ENCODE measurements around the gene CD34. TPM values are rescaled to one million over a fixed set of nuclear protein-coding genes. Genes with fewer than 3 reads are reported as not detected.

Gene CD34
- total RNA-seq, 4 donors from 2014 or later, result 11.1 to 31.1 (median 17.1) TPM

DNA sequence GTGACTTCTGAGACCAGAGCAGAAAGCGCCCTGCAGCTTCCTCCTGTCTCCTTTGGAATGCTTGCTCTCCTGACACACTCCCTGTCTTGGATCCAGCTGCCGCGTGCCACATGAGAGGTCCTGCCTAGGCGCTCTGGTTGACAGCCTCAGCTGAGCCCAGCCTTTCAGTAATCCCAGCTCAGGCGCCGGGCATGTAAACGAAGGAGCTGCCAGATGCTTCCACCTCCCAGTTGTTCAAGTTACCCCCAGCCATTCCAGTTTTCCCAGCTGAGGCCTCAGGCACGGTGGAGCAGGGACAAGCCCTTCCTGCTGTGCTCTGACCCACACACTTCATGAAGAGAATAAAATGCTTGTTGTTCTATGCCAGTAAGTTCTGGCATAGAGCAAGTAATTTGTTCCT, 14.3 kb upstream of the CD34 start:
- TF ChIP-seq EP300 (IDR thresholded peaks at IDR 0.05), result no peak
- Histone ChIP-seq H3K36me3 (no peaks in the 10 kb centered on the region), H3K4me1 (peaks cover 39% of the 10 kb centered on the region), H3K9me3 (no peaks in the 10 kb centered on the region), H3K4me3 (no peak overlapping the region), H3K27me3 (no peaks in the 10 kb centered on the region), H3K27ac (peak overlapping the region; percentile 46)
- DNase-seq (ENCODE audit: low spot score in 2 of 2), result peak; percentile 81 to 88
- 2% methylated on average over 7 of the region's 8 CpGs for WGBS

DNA sequence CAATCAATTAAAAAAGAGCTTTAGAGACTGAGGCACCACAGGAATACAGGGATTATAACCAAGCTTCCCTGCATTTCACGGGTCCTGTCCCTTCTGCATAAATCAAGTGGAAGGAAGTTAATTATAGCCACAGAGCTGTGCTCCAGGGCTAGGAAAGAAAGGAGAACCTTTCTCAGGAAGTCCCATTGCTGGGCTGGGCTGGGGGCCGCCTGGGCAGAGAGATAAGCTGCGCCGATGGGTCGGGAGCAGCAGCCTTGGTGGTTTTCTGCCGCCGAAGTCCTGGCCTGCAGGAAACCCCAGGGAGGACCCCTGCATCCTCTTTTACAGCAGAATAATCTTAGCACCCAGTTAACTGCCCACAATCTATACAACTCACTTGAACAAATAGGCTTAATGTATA, 12.6 kb upstream of the CD34 start:
- H3K36me3 ChIP-seq, result no peaks in the 10 kb centered on the region
- no peak overlapping the region for H3K27ac ChIP-seq
- DNase-seq (ENCODE audit: low spot score in 2 of 2), result no peak
- 57% methylated on average over 7 of the region's 7 CpGs for WGBS
- no peaks in the 10 kb centered on the region for H3K9me3 ChIP-seq
- TF ChIP-seq EP300 (IDR thresholded peaks at IDR 0.05) (no peak), POLR2AphosphoS5 (IDR thresholded peaks at IDR 0.05) (no peak), POLR2A (IDR thresholded peaks at IDR 0.05) (no peak)
- TF ChIP-seq, protein P1, sequence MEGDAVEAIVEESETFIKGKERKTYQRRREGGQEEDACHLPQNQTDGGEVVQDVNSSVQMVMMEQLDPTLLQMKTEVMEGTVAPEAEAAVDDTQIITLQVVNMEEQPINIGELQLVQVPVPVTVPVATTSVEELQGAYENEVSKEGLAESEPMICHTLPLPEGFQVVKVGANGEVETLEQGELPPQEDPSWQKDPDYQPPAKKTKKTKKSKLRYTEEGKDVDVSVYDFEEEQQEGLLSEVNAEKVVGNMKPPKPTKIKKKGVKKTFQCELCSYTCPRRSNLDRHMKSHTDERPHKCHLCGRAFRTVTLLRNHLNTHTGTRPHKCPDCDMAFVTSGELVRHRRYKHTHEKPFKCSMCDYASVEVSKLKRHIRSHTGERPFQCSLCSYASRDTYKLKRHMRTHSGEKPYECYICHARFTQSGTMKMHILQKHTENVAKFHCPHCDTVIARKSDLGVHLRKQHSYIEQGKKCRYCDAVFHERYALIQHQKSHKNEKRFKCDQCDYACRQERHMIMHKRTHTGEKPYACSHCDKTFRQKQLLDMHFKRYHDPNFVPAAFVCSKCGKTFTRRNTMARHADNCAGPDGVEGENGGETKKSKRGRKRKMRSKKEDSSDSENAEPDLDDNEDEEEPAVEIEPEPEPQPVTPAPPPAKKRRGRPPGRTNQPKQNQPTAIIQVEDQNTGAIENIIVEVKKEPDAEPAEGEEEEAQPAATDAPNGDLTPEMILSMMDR (IDR thresholded peaks at IDR 0.05), result no peak
- H3K4me3 ChIP-seq, result no peak overlapping the region
- no peaks in the 10 kb centered on the region for H3K27me3 ChIP-seq
- peaks cover 56% of the 10 kb centered on the region for H3K4me1 ChIP-seq

DNA sequence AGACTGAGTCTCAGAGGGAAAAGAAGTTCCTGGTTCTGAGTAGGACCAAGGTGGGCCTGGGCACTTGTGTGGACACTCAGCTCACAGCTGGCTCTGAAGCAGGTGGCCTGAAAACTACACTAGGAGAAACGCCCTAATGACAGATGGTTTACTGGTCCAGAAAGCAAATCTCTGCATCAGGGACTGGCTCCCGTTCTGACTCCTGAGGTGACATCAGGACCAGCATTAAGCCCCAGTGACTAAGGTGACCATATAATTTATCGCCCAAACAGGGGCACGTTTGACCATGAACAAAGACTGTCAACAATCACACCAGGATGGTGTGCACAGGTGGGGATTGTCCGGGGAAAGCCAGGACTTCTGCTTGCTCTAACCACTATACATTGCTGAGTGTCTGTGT, 12.2 kb upstream of the CD34 start:
- no peak for DNase-seq (ENCODE audit: low spot score in 2 of 2)
- Histone ChIP-seq H3K27ac (peak overlapping the region; percentile 27), H3K4me1 (peaks cover 59% of the 10 kb centered on the region), H3K27me3 (no peaks in the 10 kb centered on the region), H3K36me3 (no peaks in the 10 kb centered on the region), H3K4me3 (no peak overlapping the region), H3K9me3 (no peaks in the 10 kb centered on the region)
- TF ChIP-seq, protein P1 (IDR thresholded peaks at IDR 0.05), result no peak
- 69% methylated on average over 5 of the region's 5 CpGs for WGBS

DNA sequence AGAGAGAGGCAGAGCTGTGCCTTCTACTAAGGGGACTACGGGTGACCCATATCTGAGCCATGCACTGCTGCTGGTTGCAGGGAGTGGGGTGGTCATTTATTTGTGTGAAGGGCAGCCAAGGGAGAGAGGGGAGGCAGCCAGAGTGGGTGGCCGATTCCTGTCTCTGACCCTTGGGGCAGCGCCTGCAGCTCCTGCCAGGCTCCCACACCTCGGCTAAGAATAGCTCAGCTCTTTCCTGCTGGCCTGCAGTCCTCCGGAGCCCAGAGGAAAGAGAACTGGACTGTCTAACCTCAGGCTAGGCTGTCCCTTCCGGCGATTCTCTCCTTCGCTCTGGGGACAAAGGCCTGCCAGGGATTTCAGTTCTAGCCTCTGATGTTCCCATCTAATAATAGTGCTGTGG, 11.6 kb upstream of the CD34 start:
- DNase-seq (ENCODE audit: low spot score in 2 of 2), result no peak
- H3K27ac ChIP-seq, result peak overlapping the region; percentile 27
- no peak overlapping the region for H3K4me3 ChIP-seq
- WGBS, result 69% methylated on average over 8 of the region's 8 CpGs
- no peak for TF ChIP-seq POLR2AphosphoS5 (IDR thresholded peaks at IDR 0.05)
- TF ChIP-seq POLR2A (IDR thresholded peaks at IDR 0.05), result no peak
- TF ChIP-seq, protein P1 (IDR thresholded peaks at IDR 0.05), result no peak
- no peak for TF ChIP-seq EP300 (IDR thresholded peaks at IDR 0.05)
- no peaks in the 10 kb centered on the region for H3K9me3 ChIP-seq
- H3K27me3 ChIP-seq, result no peaks in the 10 kb centered on the region
- no peaks in the 10 kb centered on the region for H3K36me3 ChIP-seq
- peaks cover 59% of the 10 kb centered on the region for H3K4me1 ChIP-seq

DNA sequence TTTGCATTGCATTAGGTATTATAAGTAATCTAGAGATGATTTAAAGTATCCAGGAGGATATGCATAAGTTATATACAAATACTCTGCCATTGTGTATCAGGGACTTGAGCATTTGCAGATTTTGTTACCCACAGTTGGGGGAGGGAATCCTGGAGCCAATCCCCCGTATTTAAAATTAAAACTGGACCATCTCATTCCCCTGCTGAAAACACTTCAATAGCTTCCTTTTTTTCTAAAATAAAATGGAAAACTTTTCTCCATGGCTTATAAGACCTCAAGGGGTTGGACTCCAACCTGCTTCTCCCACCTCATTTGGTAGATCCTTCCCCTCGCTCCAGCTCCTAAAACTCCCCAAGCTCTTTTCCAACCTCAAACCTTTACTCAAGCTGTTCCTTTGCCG, 10.4 kb upstream of the CD34 start:
- H3K4me1 ChIP-seq, result peaks cover 59% of the 10 kb centered on the region
- no peak overlapping the region for H3K27ac ChIP-seq
- no peaks in the 10 kb centered on the region for H3K36me3 ChIP-seq
- H3K4me3 ChIP-seq, result no peak overlapping the region
- DNase-seq (ENCODE audit: low spot score in 2 of 2), result no peak
- H3K27me3 ChIP-seq, result no peaks in the 10 kb centered on the region
- TF ChIP-seq, protein P1 (IDR thresholded peaks at IDR 0.05), result no peak
- no peak for TF ChIP-seq EP300 (IDR thresholded peaks at IDR 0.05)
- TF ChIP-seq POLR2A (IDR thresholded peaks at IDR 0.05), result no peak
- TF ChIP-seq POLR2AphosphoS5 (IDR thresholded peaks at IDR 0.05), result no peak
- H3K9me3 ChIP-seq, result no peaks in the 10 kb centered on the region
- WGBS, result 84% methylated on average over 3 of the region's 3 CpGs

DNA sequence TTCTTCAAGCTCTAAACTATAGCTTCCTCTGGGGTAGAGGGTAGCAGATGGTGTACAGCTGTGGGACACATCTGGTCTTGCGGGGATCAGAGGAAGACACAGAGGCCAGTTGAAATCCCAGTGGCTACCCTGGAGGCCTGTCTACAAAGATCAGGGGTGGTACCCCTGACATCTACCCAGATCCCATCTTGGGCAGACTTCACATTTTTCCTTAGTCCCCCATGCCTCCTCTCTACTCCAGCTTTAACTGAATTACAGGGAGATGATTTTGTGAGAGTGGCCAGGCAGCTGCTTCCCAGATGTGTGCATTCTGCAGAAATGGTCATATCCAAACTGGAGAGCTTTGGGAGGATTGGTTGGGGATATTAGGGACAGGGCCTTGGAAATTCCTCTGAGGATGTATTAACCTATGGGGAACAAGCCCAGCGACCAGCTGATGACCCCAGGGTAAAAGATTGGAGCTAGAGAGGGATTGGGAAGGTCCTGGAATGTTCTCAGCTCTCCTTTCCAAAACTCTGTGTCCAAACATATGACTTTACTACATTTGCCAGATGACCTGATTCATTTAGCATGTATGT, 9.6 kb upstream of the CD34 start:
- Histone ChIP-seq H3K27ac (peak overlapping the region; percentile 76), H3K27me3 (no peaks in the 10 kb centered on the region), H3K36me3 (no peaks in the 10 kb centered on the region), H3K9me3 (no peaks in the 10 kb centered on the region), H3K4me3 (no peak overlapping the region), H3K4me1 (peaks cover 59% of the 10 kb centered on the region)
- 46% methylated on average over 1 of the region's 2 CpGs for WGBS
- no peak for DNase-seq (ENCODE audit: low spot score in 2 of 2)
- TF ChIP-seq EP300 (IDR thresholded peaks at IDR 0.05), result no peak
- TF ChIP-seq POLR2AphosphoS5 (IDR thresholded peaks at IDR 0.05), result peak in 1 of 3 donors; percentile 30
